ENCODE results near the gene RANBP6.
"Not testable (repeated sequence)": the region's sequence is repeated elsewhere in the genome, so short reads cannot be mapped to it uniquely, and the experiment has no call there.

Gene RANBP6

DNA sequence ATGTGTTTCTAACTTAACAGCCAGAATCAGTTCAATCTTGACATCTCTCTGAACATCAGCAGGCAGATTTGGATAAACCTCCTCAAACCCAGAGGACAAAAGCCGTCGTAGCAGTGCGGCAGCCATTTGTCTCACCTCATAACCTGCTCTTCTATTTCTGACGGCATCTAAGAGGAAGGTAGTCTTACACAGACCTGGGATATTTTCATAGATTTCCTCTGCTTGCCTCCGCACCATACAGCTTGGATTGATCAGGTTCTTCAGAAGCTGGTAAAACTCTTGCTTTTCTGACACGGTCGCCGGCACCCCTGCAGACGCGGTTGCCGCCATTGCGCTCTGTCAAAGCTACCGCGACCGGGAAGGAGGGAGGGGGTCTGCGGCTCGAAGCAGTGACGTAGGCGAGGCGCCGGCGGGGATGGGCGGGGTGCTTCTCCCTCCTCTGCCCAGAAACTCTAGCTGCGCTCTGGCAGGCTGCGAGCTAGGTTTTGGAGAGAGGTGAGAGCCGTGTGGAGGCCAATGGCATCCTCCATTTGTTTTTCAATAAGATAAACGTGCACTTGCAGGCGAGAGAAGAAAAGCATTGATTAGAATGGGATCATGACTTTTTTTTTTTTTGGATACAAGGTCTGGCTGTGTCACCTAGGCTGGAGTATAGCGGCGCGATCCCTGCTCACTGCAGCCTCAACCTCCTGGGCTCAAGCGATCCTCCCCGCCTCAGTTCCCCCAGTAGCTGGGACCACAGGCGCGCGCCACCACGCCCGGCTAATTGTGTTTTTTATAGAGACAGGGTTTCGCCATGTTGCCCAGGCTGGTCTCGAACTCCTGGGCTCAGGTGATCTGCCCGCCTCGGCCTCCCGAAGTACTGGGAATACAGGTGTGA, at the start of gene RANBP6:
TSS of gene RANBP6 (minus strand) at position 347 of the 880 bp plus-strand sequence. CDS start at position 330, 17 bp downstream.
- peak; percentile 76 to 82 for DNase-seq

DNA sequence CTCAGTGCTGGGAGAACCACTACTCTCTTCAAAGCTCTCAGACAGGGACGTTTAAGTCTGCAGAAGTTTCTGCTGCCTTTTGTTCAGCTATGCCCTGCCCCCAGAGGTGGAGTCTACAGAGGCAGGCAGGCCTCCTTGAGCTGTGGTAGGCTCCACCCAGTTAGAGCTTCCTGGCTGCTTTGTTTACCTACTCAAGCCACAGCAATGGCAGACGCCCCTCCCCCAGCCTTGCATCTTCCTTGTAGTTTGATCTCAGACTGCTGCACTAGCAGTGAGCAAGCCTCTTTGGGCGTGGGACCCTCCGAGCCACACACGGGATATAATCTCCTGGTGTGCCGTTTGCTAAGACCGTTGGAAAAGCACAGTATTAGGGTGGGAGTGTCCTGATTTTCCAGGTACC, 47.7 kb upstream of the RANBP6 start:
- not testable (repeated sequence) for DNase-seq

DNA sequence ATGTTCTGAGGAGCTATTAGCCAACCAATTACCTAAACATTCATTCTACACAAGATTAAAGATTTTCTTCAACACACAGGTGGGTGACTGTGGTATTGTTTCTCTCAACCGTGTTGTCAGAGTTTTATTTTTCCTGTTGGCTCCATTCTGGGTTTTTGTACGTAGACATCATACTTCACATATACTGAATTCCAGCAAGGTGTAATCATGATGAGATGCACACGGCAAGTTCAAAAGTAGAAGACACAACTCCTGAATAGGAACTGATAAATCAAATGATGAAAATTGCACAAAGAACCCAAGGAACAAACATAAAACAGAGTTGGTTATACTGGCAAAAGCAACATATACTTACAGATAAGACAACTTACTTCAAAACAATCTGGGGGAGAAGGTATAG, 40.2 kb upstream of the RANBP6 start:
- DNase-seq: no peak

DNA sequence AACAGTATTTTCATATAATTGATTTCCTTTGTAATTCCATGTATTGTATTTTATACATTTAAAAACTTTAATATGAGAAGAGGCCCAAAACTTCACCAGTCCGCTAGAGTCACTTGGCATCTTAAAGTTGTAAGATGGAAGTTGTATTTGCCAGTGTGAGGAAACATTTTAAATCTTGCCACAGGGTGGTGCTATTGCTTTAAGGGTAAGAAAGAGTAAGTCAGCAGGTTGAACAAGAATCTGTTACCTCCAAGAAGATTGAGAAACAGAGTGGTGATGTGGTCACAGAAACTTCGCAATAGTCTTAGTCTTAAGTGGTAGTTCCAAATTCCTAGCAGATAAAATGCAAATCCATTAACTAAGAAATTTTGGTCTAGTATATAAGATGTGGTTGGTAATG, 39.8 kb upstream of the RANBP6 start:
- peak; percentile 94 to 96 for DNase-seq

DNA sequence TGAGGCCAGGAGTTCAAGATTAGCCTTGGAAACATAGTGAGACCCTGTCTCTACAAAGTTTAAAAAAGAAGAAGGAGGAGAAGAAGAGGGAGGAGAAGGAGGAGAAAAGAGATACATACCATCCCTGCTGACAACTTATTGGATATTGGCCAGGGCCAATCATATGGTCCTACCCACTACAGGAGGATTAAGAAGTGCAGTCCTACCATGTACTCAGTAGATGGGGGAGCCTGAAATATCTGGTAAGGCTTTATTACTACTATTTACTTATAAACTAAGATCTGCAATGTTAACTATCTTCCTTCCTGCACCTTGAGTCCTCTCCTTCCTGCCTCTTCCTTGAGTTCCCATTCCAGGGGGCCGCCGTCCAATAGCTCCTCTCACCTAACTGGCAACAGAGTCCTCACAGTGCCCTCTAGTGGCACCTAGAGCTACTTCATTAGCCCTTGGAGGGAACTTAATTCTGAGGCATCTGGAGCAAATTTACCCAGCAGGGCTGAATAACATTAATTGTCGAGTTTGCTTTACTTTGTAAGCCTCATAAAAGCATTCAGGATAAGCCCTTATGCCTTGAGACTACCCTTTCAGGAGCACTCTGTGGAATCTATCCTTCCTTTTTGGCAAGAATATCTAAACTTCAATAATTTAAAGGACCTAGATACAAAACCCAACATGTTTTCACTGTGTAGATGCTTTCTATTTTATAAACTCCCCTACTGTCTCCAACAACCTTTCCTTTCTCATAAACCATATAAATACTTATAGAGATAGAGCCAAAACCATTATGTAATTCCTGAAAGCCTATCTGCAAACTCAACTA, 39.1 kb upstream of the RANBP6 start:
- peak; percentile 60 to 70 for DNase-seq

DNA sequence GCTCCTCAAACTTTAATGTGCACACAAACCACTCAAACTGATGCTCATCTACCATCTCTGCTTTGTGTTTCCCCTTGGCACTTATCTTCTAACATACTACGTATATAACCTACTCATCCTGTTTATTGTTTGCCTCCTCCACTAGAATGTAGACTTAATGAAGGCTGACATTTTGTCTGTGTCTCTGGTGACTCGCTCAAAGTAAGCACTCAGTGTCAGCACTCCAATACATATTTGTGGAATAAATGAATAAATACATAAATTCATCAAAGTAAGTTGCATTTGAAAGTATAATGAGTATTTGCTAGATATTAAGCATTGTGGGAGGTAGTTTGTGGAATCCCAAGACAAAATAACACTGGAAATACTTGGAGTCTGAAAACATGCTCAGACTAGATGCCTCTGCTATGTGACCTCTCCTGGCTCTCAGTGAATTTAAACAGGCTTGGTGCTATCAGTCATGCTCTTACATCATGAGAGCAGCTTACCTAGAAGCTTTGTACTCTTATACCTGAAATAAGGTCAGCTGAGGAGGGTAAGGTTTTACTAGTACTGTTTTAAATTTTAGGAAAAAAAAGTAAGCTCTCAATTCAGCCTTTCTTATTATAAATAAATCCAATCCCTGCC, 37.0 kb upstream of the RANBP6 start:
- no peak for DNase-seq

DNA sequence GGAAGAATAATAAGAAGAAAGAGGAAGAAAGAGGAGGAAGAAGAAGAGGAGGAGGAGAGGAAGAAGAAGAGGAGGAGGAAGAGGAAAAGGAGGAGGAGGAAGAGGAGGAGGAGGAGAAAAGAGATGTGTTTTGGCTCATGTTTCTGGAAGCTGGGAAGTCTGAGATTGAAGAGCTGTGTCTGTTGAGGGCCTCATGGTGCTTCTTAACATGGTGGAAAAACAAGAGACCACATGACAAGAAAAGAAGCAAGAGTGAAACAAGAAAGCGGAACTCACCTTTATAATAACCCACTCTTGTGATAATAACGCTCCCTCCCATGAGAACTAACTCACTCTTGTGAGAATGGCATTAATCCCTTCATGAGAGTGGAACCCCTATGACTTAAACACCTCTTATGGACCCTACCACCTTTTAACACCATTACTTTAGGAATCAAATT, 36.1 kb upstream of the RANBP6 start:
- no peak for DNase-seq

DNA sequence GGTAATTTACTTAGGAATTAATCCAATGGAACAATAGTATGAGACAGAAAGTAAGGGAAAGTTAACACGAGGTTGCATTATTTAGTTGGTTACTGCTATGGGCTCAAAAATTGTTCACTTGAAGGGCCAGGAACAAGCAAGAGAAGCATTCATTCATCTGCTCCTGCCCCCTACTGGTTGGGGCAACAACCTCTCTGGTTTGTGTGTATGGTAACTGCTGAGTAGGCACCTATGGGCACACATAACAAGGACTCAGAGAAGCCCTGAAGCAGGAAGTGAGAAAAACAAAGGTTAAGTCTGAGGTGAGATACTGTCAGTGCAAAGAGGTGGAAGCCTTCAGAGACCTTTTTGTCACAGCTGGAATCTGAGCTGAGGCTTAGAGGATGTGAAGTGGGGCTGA, 34.4 kb upstream of the RANBP6 start:
- peak; percentile 58 to 86 for DNase-seq

DNA sequence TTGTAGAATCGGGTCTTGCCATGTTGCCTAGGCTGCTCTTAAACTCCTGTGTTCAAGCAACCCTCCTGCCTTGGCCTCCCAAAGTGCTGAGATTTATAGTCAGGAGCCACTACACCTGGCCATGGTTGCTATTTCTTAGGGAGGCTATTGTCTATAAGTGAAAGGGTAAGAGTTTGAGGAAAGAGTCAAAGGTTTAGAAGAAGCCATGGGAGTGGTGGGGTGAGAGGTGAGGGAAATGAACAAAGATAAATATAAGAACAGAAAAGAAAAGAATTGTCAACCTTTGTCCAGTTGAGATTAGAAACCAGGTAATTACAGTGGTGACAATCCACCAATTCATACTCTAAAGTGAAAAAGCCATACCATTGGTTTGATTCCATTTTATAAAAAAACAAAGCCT, 32.6 kb upstream of the RANBP6 start:
- no peak for DNase-seq

DNA sequence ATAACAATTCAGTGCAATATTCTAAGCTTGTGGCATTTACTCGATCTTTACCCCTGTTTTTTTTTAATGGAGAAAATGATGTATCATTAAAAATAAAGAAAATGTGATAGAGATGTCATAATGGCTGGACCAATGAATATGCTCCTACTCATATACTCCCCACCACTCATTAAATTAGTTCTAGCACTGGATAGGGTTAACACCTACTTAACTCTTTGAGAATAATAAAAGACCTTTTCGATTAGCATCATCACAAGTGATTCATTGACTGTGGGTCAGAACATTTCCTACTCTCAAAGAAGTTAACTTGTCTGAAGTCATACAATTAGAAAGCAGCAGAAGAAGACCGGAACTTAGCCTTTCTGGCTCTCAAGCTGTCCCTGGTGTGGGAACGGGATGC, 31.6 kb upstream of the RANBP6 start:
- no peak for DNase-seq

DNA sequence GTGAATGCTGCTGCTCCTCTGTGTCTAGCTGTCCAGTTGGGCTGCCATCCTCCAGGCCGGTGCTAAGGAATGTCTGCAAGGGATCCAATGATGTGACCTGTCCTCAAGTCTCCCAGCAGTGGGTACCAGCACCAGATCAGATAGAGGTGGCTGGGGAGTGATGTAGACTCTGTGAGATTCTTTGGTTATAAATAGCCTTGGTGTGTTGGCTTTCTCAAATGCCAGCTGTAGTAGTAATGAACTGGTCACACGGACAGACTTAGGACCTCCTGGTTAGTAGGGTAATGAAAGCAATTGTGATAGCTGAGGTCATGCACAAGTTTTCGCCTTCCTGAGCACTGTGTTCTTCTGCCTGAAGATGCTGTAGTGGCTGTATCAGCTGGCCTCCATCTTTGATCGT, 29.9 kb upstream of the RANBP6 start:
- DNase-seq: no peak

DNA sequence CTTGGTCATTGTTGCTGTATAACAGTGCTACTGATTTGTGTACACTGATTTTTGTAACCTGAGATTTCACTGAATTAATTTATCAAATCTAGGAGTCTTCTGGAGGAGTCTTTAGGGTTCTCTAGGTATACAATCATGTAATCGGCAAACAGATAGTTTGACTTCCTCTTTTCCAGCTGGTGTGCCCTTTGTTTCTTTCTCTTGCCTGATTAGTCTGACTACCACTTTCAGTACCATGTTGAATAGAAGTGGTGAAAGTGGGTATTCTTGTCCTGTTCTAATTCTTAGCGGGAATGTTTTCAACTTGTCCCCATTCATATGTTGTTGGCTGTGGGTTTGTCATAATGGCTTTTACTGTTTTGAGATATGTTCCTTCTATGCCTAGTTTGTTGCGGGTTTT, 24.7 kb upstream of the RANBP6 start:
- DNase-seq: no peak

DNA sequence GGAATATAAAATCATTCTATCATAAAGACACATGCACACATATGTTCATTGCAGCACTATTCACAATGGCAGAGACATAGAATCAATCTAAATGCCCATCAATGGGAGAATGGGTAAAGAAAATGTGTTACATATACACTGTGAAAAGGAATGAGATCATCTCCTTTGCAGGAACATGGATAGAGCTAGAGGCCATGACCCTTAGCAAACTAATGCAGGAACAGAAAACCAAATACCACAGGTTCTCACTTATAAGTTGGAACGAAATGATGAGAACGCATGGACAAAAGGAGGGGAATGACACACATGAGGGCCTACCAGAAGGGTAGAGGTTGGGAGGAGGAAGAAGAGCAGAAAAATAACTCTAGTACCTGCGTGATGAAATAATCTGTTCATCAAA, 21.0 kb upstream of the RANBP6 start:
- no peak for DNase-seq

DNA sequence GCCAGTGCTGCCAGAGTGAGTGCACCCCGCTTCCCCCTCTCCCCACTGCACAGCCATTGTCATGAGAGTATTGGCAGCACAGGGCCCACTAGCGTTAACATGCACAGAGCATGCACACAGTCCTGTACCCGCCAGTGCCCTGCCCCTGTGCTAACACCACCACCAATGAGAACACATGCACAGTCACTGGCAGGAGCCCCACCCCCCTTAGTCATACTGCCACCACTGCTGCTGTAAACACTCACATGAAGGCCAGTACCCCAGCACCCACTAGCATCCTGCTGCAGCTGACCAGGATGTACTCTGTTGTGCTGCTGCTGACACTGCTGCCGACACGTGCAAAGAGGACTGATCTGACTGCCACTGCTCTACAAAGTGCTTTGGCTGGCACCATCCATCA, 19.5 kb upstream of the RANBP6 start:
- no peak for DNase-seq

DNA sequence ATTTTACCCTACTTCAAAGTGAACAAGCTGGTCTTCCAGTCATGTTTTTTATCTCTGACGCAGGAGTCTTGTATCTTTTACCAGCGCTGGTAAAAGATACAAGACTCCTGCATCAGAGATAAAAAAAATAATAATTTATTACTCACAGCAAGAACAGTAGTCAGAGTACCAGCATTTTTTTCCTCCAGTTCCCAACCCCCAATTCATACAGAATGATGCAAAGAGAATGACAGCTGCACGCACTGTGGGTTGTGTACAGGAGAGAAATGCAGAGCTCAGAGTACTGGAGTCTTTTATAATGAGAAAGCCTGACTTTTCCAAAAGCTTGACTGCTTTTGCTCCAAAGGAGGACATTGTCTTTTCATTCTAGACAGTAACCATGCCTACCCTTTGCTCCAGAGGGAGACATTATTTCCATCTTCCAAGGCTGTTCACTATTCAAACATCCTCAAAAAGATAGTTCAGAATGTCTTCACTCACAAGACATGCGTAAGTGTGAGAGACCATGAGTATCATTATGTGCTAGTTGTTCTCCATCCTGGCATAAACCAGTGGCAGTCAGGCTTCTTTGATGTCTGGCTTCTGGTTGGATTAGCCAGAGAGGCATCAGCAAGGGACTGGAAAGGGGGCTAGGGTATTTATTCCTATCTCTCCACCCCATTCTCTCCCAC, 14.3 kb upstream of the RANBP6 start:
- DNase-seq: no peak

DNA sequence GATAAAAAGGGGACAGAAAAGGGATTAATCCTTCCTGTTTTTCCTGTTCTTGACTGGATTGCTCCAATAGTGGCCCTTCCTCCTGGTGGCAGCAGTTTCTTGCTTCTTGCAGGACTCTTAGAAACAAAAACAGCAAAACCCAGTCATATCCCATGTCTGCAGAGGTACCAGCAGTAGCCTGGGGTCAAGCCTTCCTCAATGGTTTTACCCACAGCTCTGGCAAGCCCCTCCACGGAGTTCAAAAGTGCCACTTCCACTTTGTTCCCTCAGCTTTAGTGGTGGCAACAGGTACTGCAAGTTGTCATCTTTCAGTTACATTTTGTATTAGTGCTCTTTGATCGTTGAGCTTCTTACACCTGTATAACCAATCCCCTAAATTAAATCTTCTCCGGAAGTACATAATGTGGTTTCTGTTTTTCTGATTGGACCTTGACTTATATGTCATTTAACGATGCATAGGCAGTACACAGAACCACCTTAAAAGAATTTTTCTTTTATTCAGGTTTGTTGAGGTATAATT, 8.7 kb upstream of the RANBP6 start:
- DNase-seq: peak in 1 of 2 experiments; percentile 24

DNA sequence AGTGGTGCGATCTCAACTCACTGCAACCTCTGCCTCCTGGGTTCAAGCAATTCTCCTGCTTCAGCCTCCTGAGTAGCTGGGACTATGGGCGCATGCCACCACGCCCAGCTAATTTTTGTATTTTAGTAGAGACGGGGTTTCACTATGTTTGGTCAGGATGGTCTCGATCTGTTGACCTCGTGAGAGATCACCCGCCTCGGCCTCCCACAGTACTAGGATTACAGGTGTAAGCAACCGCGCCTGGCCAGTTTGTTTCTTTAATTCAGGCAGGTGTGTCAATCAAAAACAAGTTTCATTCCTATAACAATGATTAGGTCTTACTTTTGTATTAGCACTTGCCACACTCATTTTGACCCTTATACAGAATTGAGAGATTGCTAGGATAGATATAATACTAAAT, 1.6 kb upstream of the RANBP6 start:
- not testable (repeated sequence) for DNase-seq

DNA sequence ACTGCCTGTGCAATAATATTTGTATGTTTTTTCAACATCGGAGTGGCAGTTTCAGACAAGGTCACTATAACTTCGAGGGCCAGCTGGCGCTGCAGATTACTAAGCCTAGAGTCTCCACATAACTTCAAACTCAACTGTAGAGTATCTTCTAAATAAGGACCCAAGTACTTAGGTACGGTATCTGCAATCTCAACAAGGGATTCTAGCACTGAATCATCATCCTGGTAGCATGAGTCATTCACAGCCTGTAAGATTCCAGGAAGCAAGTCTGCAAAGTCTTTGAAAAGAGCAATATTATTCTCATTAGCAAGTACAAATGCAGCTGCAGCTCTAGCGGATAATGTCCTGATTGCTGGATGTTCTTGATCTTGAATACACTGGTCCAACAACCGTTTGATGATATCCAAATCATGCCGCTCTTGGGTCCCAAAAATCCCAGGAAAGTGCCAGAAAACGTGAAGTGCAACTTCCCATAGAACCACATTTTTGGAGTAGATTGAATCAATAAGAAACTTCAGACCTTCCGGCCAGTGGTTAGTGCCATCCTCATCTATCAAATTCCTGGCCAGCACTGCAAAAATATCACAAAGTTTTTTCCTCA, 654 bp downstream of the RANBP6 start:
- peak in 1 of 2 experiments; percentile 6 for DNase-seq

DNA sequence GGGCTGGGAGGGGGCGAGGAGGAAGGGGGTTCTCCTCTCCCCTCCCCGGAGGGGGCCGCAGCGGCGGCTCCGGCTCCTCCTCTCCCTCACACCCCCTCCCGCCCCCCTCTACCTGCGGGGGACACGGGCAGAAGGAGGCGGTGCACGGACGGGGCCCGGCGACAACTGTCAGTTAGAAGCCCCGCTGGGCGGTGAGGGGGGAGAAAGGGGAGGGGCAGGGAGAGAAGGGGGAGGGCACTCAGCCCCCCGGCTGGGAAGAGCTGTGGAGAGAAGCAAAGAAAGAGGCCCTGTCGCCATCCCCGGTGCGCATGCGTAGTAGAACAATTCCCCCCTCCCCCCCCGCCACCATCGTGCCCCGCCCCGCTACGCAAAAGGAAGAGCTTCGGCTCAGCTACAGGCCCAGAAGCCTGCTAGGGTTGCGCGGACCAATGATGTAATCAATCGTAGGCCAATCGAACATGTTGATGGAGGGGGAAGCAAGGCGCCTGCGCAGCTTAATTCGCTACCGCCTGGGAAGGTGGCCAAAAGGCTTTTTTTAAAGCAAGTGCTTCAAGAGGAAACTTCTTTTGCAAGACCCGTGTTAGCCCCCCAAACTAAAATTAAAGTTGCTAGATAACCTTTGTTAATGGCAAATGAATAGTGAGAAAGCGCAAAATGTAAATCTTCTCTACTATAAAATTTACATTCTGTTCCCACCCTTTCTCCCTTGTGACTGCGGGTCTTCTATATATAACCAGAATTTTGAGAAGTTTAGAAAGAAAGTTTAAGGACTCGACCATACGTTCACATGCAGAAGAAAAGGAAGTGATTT, 7.0 kb downstream of the RANBP6 start:
- DNase-seq: peak; percentile 94

DNA sequence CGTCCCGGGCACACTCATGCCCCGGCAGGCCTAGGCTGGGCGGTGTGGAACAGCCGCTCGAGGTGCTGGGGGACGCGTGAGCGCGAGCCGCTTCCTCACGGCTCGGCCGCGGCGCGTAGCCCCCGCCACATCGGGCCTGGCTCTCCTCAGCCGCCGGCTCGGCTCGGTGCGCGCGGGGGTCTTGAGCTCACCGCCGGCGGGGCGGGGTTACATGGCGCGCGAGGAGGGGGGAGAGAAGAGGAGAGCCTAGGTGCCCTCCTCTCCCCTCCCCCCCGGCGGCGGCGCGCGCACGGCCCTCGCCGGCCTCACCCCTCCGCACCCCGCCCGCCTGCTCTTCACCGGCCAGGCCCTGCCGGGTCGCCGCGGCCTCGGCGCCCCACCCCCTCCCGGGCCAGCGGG, 7.7 kb downstream of the RANBP6 start:
- peak; percentile 5 to 15 for DNase-seq

DNA sequence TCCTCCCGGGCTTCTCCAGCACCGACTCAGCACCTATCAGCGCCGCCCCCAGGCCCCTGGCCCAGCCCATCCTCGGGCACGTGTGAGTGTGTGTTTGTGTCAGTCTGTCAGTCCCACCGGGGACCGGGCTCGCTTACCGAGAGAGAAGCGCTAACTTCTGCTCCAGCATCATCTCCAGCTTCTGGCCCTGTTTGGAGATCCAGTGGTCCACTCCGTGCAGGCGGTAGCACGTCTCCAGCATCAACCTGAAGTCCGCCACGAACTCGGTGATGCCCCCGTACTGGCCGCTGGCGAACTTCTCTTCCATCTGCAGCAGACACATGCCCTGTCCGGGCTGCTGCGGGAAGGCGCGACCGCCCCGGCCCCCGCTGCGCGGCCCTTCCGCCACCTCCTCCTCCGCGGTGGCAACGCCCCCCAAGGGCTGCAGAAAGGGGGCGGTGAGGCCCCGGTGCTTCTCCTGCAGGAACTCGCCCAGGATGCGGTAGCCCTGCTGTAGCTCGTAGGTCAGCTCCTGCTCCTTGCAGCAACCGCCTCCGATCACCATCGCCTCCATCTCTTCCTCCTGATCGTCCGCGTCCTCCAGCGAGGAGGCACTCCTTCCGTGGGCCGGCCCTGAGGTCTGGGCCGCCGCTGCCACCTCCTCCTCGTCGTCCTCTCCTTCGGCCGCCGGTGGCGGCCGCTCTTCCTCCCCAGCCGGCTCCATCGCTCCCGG, 8.2 kb downstream of the RANBP6 start:
- DNase-seq: peak; percentile 60 to 67

Data from AML-193 (cell line).